MM.1S (cell line): ENCODE data around the gene RASA1.

Experiments used
- DNase-seq: peaks from one replicate; pipeline ENCODE4 v3.0.0-alpha.2; 2015
- H2AFZ ChIP-seq: fragments of 300-600 bp; sonication (generic); 2 replicates; pipeline ENCODE4 v1.6.0; 2016; ENCODE audit warnings: antibody characterized with exemption, low read length
- H3F3A ChIP-seq: fragments of 300-600 bp; sonication (generic); 2 replicates; pipeline ENCODE4 v1.6.1; 2016; ENCODE audit warnings: mild to moderate bottlenecking, antibody characterized with exemption, low read length, moderate library complexity, mixed read lengths; ENCODE audit not compliant: insufficient read depth
- H3K27ac ChIP-seq: fragments of 300-600 bp; sonication (generic); 2 replicates; pipeline ENCODE4 v1.5.1; 2016; ENCODE audit warnings: mild to moderate bottlenecking, low read length
- H3K27me3 ChIP-seq: fragments of 300-600 bp; sonication (generic); replicated peaks from 2 replicates; pipeline ENCODE4 v1.6.0; 2016; ENCODE audit warnings: low read length; ENCODE audit not compliant: insufficient read depth
- H3K36me3 ChIP-seq: fragments of 300-600 bp; sonication (generic); replicated peaks from 2 replicates; pipeline ENCODE4 v1.6.1; 2016; ENCODE audit warnings: mild to moderate bottlenecking, low read length, mixed read lengths; ENCODE audit not compliant: insufficient read depth
- H3K4me1 ChIP-seq: fragments of 300-600 bp; sonication (generic); 2 replicates; pipeline ENCODE4 v1.6.1; 2016; ENCODE audit warnings: low read length, mixed read lengths
- H3K4me2 ChIP-seq: fragments of 300-600 bp; sonication (generic); 2 replicates; pipeline ENCODE4 v1.6.0; 2016; ENCODE audit warnings: low read depth, low read length
- H3K4me3 ChIP-seq: fragments of 300-600 bp; sonication (generic); 2 replicates; pipeline ENCODE4 v1.5.1; 2016; ENCODE audit warnings: low read length, mixed read lengths
- H3K79me2 ChIP-seq: fragments of 300-600 bp; sonication (generic); 2 replicates; pipeline ENCODE4 v1.6.1; 2016; ENCODE audit warnings: mixed run types, low read length, mixed read lengths
- H3K9ac ChIP-seq: fragments of 300-600 bp; sonication (generic); 2 replicates; pipeline ENCODE4 v1.6.1; 2016; ENCODE audit warnings: low read length, mixed read lengths
- H3K9me2 ChIP-seq: fragments of 300-600 bp; sonication (generic); replicated peaks from 2 replicates; pipeline ENCODE4 v1.6.1; 2016; ENCODE audit warnings: mild to moderate bottlenecking, low read length, mixed read lengths; ENCODE audit not compliant: insufficient read depth
- H3K9me3 ChIP-seq: fragments of 300-600 bp; sonication (generic); replicated peaks from 2 replicates; pipeline ENCODE4 v1.6.1; 2016; ENCODE audit warnings: mild to moderate bottlenecking, low read length, mixed read lengths; ENCODE audit not compliant: insufficient read depth
- H4K20me1 ChIP-seq: fragments of 300-600 bp; sonication (generic); 2 replicates; pipeline ENCODE4 v1.6.1; 2016; ENCODE audit warnings: mild to moderate bottlenecking, low read length, moderate library complexity, mixed read lengths; ENCODE audit not compliant: insufficient read depth
- CTCF ChIP-seq: fragments of 300-600 bp; sonication (generic); IDR thresholded peaks from 2 replicates; pipeline ENCODE4 v1.5.1; 2016; ENCODE audit warnings: antibody characterized with exemption, low read length, mixed read lengths
- EZH2 ChIP-seq: fragments of 300-600 bp; sonication (generic); optimal IDR thresholded peaks from 2 replicates; pipeline ENCODE3; 2017; ENCODE audit warnings: low read depth, mild to moderate bottlenecking, antibody characterized with exemption, low read length, mixed read lengths
- EZH2phosphoT487 ChIP-seq: fragments of 300-600 bp; sonication (generic); IDR thresholded peaks from 2 replicates; pipeline ENCODE4 v1.6.1; 2018; ENCODE audit warnings: antibody characterized with exemption, low read length

Gene RASA1

GRCh38 chr5:87432460-87432859 is 164.8 kb downstream of the RASA1 start:
- Histone ChIP-seq H3K9me3 (no peaks in the 10 kb centered on the region), H3K36me3 (no peaks in the 10 kb centered on the region), H3K79me2 (no peaks in the 10 kb centered on the region), H4K20me1 (no peaks in the 10 kb centered on the region), H3K4me1 (no peaks in the 10 kb centered on the region), H3K4me3 (no peak overlapping the region), H3K9ac (no peak overlapping the region), H3K9me2 (no peaks in the 10 kb centered on the region), H3K27me3 (no peaks in the 10 kb centered on the region), H3F3A (no peaks in the 10 kb centered on the region), H3K27ac (no peak overlapping the region), H2AFZ (no peak overlapping the region), H3K4me2 (no peak overlapping the region)
- DNase-seq = no peak
- TF ChIP-seq EZH2phosphoT487 = no peak
- TF ChIP-seq EZH2 = no peak
- TF ChIP-seq CTCF = no peak

- no peaks in the 10 kb centered on the region for H3K9me2 ChIP-seq
- H3K9me3 ChIP-seq = no peaks in the 10 kb centered on the region
- no peak overlapping the region for H3K4me3 ChIP-seq
- no peaks in the 10 kb centered on the region for H3K79me2 ChIP-seq
- H3K36me3 ChIP-seq = no peaks in the 10 kb centered on the region
- no peaks in the 10 kb centered on the region for H3K27me3 ChIP-seq
- TF ChIP-seq EZH2 = no peak
- no peak for TF ChIP-seq CTCF
- TF ChIP-seq EZH2phosphoT487 = no peak
- no peak overlapping the region for H3K27ac ChIP-seq
- no peaks in the 10 kb centered on the region for H4K20me1 ChIP-seq
- H3K4me2 ChIP-seq = no peak overlapping the region
- H3K9ac ChIP-seq = no peak overlapping the region
- no peak overlapping the region for H2AFZ ChIP-seq
- no peak for DNase-seq
- no peaks in the 10 kb centered on the region for H3K4me1 ChIP-seq
- no peaks in the 10 kb centered on the region for H3F3A ChIP-seq
Observed at GRCh38 chr5:87433945-87434344, 166.3 kb downstream of the RASA1 start.

DNA sequence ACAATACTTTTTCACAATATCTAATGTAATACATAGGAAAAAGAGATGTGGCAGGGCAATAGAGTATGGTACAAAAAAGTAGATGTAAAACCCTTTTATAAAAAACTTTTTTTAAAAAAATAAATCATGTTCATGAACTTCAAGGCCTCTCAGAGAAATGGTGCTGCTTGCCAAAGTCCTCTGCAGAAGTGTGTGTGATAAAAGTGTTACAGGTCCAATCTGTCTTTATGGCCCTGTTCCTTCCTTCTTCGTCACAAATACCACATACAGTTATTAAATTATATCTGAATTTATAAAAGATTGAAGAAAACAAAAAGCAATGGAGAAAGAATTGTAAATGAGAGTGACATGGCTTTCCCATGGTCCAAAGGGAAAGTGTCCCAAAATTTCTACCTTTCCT is 166.8 kb downstream of the RASA1 start:
- no peaks in the 10 kb centered on the region for H3K36me3 ChIP-seq
- no peaks in the 10 kb centered on the region for H4K20me1 ChIP-seq
- H2AFZ ChIP-seq = no peak overlapping the region
- TF ChIP-seq EZH2phosphoT487 (no peak), EZH2 (no peak), CTCF (no peak)
- H3K9me3 ChIP-seq = no peaks in the 10 kb centered on the region
- DNase-seq = no peak
- H3K4me3 ChIP-seq = no peak overlapping the region
- no peaks in the 10 kb centered on the region for H3K4me1 ChIP-seq
- no peaks in the 10 kb centered on the region for H3K9me2 ChIP-seq
- H3K27ac ChIP-seq = no peak overlapping the region
- H3K4me2 ChIP-seq = no peak overlapping the region
- H3F3A ChIP-seq = no peaks in the 10 kb centered on the region
- H3K79me2 ChIP-seq = no peaks in the 10 kb centered on the region
- H3K27me3 ChIP-seq = no peaks in the 10 kb centered on the region
- H3K9ac ChIP-seq = no peak overlapping the region
